OCI-LY1 (cell line): Measurements from ENCODE around the gene CFAP221.

Experiments used
- CTCF ChIP-seq: fragments of 200-600 bp; sonication (generic), shearing (Covaris generic); IDR thresholded peaks from 2 replicates; pipeline ENCODE4 v1.5.1; 2017; ENCODE audit warnings: mild to moderate bottlenecking, antibody characterized with exemption, low read length, moderate library complexity, mixed read lengths
- EZH2 ChIP-seq: fragments of 200-600 bp; sonication (generic), shearing (Covaris generic); IDR thresholded peaks from 2 replicates; pipeline ENCODE4 v1.8.0; 2017; ENCODE audit warnings: borderline replicate concordance, mixed run types, mild to moderate bottlenecking, antibody characterized with exemption, low read length, moderate library complexity, mixed read lengths

- TF ChIP-seq EZH2 (no peak), CTCF (no peak)
These were observed 129.5 kb downstream of the CFAP221 start for GRCh38 chr2:119673796-119674195.
